NCI-H1694 (cell line): ENCODE results near the gene GALNTL6.

Source experiments
- DNase-seq: peaks from one replicate; lab custom pipeline; 2025; lab: John Stamatoyannopoulos, UW

Gene GALNTL6

GRCh38 chr4:173074501-173074946 is 1261.3 kb downstream of the GALNTL6 start:
- no peak for DNase-seq

- no peak for DNase-seq
Observed at GRCh38 chr4:173076903-173077634, 1263.9 kb downstream of the GALNTL6 start.

GRCh38 chr4:173088144-173088543 is 1274.9 kb downstream of the GALNTL6 start:
- DNase-seq: no peak
